Osteoblast (primary cell): Measurements from ENCODE around the gene SUGP2. TPM values are rescaled to one million over a fixed set of nuclear protein-coding genes. Genes with fewer than 3 reads are reported as not detected.

ENCODE experiments used
- DNase-seq: peaks from one replicate; pipeline ENCODE4 v3.0.0; 2011; ENCODE audit warnings: low spot score, mixed read lengths; ENCODE audit not compliant: insufficient read length; ENCODE audit errors: missing footprints
- H2AFZ ChIP-seq: 2 replicates; pipeline ENCODE4 v1.6.0; 2011; ENCODE audit warnings: mild to moderate bottlenecking, low read length
- H3K27ac ChIP-seq: 2 replicates; pipeline ENCODE4 v1.5.1; 2011; ENCODE audit warnings: mild to moderate bottlenecking, low read depth, low read length, moderate library complexity
- H3K27me3 ChIP-seq: 2 replicates; pipeline ENCODE4 v1.6.0; 2012; ENCODE audit warnings: mild to moderate bottlenecking, control low read depth, inconsistent platforms, low read length, moderate library complexity; ENCODE audit not compliant: insufficient read depth
- H3K36me3 ChIP-seq: 2 replicates; pipeline ENCODE4 v1.5.1; 2011; ENCODE audit warnings: mild to moderate bottlenecking, low read length, control low read depth, moderate library complexity; ENCODE audit not compliant: insufficient read depth
- H3K4me1 ChIP-seq: 2 replicates; pipeline ENCODE4 v1.5.1; 2011; ENCODE audit warnings: mild to moderate bottlenecking, low read length, control low read depth, moderate library complexity; ENCODE audit not compliant: insufficient read depth
- H3K4me2 ChIP-seq: 2 replicates; pipeline ENCODE4 v1.6.0; 2011; ENCODE audit warnings: mild to moderate bottlenecking, low read length; ENCODE audit not compliant: insufficient read depth
- H3K4me3 ChIP-seq: fragments of 200-600 bp; sonication (generic); 3 replicates; pipeline ENCODE4 v1.5.1; 2012; ENCODE audit warnings: mild to moderate bottlenecking, low read length, inconsistent platforms; ENCODE audit not compliant: insufficient read depth
- H3K79me2 ChIP-seq: 2 replicates; pipeline ENCODE4 v1.6.0; 2012; ENCODE audit warnings: mild to moderate bottlenecking, low read length, control low read depth, inconsistent platforms; ENCODE audit not compliant: insufficient read depth
- H3K9me3 ChIP-seq: 2 replicates; pipeline ENCODE4 v1.5.1; 2011; ENCODE audit warnings: low read depth, low read length, control low read depth
- H4K20me1 ChIP-seq: 2 replicates; pipeline ENCODE4 v1.6.0; 2012; ENCODE audit warnings: mild to moderate bottlenecking, low read length, control low read depth; ENCODE audit not compliant: insufficient read depth
- total RNA-seq: library from RNA; depleted of rRNA; stranded (reverse); fragments of >200 nt; gene quantifications from 2 replicates; pipeline ENCODE4 v1.2.3, GENCODE V29; 2012
- TF ChIP-seq, protein P1 (sequence below): IDR thresholded peaks from 2 replicates; pipeline ENCODE4 v1.5.1; 2011; ENCODE audit warnings: mild to moderate bottlenecking, low read depth, low read length, moderate library complexity; ENCODE audit errors: extremely low read depth

Gene SUGP2
- total RNA-seq, 1 donor = 33.7 TPM

DNA sequence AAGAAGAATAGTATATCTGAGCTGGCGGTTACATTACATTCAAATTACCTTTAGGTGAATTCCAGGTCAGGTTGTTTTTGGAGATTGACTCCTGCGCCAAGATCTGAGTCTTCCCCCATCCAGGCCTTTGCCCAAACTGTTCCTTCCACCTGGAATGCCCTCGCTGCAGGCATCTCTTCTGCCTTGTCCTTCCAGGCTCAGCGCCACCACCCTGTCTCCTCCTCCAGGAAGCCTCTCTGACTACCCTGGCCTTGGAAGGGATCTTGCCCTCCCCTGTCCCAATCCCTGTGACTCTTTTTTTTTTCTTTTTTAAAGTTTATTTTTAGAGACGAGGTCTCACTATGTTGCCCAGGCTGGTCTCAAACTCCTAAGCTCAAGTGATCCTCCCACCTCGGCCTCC lies 90.6 kb downstream of the SUGP2 start:
- Histone ChIP-seq H3K9me3 (no peaks in the 10 kb centered on the region), H3K79me2 (peaks cover 32% of the 10 kb centered on the region), H3K36me3 (peaks cover 14% of the 10 kb centered on the region), H3K27ac (no peak overlapping the region), H2AFZ (no peak overlapping the region), H3K27me3 (no peaks in the 10 kb centered on the region), H3K4me3 (no peak overlapping the region), H4K20me1 (peaks cover 4% of the 10 kb centered on the region), H3K4me1 (peaks cover 7% of the 10 kb centered on the region), H3K4me2 (no peak overlapping the region)
- DNase-seq = peak; percentile 50
- TF ChIP-seq, protein P1, sequence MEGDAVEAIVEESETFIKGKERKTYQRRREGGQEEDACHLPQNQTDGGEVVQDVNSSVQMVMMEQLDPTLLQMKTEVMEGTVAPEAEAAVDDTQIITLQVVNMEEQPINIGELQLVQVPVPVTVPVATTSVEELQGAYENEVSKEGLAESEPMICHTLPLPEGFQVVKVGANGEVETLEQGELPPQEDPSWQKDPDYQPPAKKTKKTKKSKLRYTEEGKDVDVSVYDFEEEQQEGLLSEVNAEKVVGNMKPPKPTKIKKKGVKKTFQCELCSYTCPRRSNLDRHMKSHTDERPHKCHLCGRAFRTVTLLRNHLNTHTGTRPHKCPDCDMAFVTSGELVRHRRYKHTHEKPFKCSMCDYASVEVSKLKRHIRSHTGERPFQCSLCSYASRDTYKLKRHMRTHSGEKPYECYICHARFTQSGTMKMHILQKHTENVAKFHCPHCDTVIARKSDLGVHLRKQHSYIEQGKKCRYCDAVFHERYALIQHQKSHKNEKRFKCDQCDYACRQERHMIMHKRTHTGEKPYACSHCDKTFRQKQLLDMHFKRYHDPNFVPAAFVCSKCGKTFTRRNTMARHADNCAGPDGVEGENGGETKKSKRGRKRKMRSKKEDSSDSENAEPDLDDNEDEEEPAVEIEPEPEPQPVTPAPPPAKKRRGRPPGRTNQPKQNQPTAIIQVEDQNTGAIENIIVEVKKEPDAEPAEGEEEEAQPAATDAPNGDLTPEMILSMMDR = no peak

DNA sequence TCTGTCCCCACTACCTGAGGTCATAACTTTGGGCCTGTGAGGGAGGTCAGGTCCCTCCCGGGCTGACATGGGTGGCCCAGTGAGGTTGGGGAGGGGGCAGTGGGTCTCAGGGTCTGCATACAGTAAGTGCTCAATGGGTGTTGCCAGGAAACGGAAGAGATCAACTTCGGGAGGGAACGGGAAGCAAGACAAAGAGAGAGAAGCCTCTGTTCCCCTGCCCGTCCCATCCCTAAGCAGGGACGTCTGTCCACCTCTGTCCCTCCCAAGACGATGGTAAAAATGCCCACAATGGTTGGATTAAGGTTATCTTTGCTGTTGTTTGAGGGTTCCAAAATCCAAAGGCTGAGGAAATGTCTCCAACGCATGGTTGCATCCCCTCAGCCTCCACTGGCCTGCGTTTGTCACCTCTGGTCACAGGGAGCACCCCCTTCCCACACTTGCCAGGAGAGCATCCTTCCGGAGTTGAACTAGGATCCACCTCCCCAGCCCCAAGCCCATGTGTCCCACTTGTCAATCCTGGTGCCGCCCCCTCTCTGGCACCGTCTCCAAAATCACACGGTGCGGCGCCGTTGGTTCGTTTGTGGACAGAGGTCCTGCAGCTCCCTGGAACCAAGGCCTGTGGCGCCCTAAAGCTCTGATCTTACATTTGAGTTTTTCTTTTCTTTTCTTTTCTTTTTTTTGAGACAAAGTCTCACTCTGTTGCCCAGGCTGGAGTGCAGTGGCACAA lies 91.5 kb downstream of the SUGP2 start:
- peak overlapping the region; percentile 62 for H3K4me3 ChIP-seq
- TF ChIP-seq, protein P1 = no peak
- H3K27ac ChIP-seq = no peak overlapping the region
- peak; percentile 73 for DNase-seq
- peaks cover 35% of the 10 kb centered on the region for H3K79me2 ChIP-seq
- no peaks in the 10 kb centered on the region for H3K9me3 ChIP-seq
- H3K36me3 ChIP-seq = peaks cover 16% of the 10 kb centered on the region
- H3K27me3 ChIP-seq = no peaks in the 10 kb centered on the region
- peaks cover 4% of the 10 kb centered on the region for H4K20me1 ChIP-seq
- H3K4me1 ChIP-seq = peaks cover 7% of the 10 kb centered on the region
- H3K4me2 ChIP-seq = peak overlapping the region; percentile 82
- H2AFZ ChIP-seq = peak overlapping the region; percentile 90

Other genes starting within 250 kb of the SUGP2 start
- 12.4 and 14.8 TPM in 2 replicates for gene COMP, start 242.2 kb downstream of the SUGP2 start, total RNA-seq
- gene UPF1, start 201.6 kb downstream of the SUGP2 start, total RNA-seq = 36.6 and 41.0 TPM in 2 replicates
- gene CERS1, start 137.4 kb downstream of the SUGP2 start, total RNA-seq = 0.29 and 0.36 TPM in 2 replicates
- 179 and 180 TPM in 2 replicates for gene COPE, start 114.1 kb downstream of the SUGP2 start, total RNA-seq
- 46.7 and 52.5 TPM in 2 replicates for gene DDX49, start 113.8 kb downstream of the SUGP2 start, total RNA-seq
- 98.4 and 107 TPM in 2 replicates for gene HOMER3, start 92.3 kb downstream of the SUGP2 start, total RNA-seq
- 30.9 and 38.4 TPM in 2 replicates for gene ARMC6, start 86 bp upstream of the SUGP2 start, total RNA-seq
- gene SLC25A42, start 30.5 kb upstream of the SUGP2 start, total RNA-seq = 5.4 and 5.6 TPM in 2 replicates
- gene TMEM161A, start 105.0 kb upstream of the SUGP2 start, total RNA-seq = 13.8 and 15.9 TPM in 2 replicates
- 0.29 and 0.36 TPM in 2 replicates for gene MEF2B, start 136.7 kb upstream of the SUGP2 start, total RNA-seq
- gene BORCS8, start 158.6 kb upstream of the SUGP2 start, total RNA-seq = 16.2 and 17.4 TPM in 2 replicates
- gene RFXANK, start 158.7 kb upstream of the SUGP2 start, total RNA-seq = 37.4 and 47.4 TPM in 2 replicates
- gene NR2C2AP, start 169.9 kb upstream of the SUGP2 start, total RNA-seq = 6.2 and 6.5 TPM in 2 replicates
- under 0.01 TPM in 1 of 2 replicates, not detected in the other for gene NCAN, start 178.4 kb upstream of the SUGP2 start, total RNA-seq
- gene TM6SF2, start 239.8 kb upstream of the SUGP2 start, total RNA-seq = 0.29 and 0.36 TPM in 2 replicates